ENCODE results near the gene NFAM1. TPM values are rescaled to one million over a fixed set of nuclear protein-coding genes. Genes with fewer than 3 reads are reported as not detected.

NFAM1 gene
- polyA plus RNA-seq, 1 donor, result 0.81 TPM

DNA sequence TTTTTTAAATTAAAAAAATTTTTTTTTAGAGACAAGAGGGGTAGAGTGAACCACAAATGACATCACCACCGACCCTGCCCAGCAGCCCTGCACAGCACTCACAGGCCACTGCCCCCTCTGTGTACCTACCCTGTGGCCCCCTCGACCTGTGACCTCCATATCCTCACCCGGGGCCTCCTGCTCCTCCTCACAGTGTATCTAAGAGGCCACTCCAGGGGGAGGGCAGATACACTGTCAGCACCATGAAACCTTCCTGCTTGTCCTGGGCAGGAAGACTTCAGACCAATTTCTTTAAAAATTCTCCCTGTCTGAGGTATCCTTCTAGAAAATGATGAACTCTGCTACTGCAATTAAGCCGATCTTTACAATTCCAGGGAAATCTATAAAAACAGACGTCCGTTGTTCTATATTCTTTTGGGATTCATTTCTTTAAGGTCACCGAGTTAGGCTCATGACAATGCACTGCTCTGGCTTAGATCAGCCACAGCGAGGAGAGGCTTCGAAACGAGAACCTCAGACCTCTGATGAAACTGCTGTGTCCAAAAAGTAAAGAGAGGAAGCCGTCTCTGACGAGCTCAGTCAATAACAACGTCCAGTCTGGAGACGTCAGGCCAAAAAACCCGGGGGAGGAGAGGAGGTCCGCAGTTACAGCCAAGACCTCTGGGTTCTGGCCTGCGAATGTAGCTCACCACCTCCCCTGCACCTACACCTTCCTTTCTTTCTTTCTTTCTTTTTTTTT lies 17.5 kb downstream of the NFAM1 start:
- DNase-seq, result no peak

DNA sequence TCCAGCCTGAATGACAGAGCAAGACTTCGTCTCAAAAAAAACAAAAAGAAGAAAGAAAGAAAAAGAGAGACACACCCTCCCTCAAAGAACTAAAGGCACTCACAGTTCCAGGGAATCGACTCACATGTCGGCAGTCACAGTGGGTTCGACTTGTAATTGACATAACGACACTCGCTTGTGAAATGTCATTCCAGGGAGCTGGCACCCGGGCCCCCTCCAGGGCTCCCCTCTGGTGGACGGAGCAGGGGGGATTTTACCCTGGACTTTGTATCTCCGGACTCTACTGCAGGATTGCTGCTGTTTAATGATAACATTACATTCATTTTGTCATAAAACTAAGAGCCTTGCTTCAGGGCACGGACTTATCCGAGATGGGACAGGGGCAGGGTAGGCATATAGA lies 18.2 kb downstream of the NFAM1 start:
- no peak for DNase-seq

DNA sequence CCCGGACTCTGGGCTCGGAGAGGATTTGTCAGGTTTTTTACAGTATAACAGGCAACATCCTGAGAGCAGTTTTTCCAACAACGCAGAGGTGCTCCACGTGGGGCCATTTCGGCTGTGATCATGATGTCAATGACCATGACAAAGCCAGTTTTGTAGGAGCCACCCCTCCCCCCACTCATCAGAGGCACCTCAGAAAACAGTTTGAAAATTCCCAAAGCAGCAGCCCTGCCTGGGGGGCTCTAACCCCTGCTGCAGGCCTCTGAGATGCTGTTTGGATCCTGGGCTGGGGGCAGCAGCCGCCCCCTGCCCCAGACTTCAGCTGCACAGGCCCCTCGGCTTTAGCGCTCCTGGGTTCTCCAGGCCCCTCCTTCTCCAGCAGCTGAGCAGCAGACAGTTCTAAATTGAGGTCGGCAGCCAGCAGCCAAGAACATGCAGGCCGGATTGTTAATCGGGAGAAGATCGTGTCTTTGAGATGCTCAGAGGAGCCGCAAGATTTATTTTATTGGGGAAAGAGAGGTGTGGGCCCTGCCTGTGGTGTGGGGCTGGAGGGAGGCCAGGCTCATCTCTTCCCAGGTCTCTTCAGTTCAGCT lies 19.4 kb downstream of the NFAM1 start:
- DNase-seq, result no peak

DNA sequence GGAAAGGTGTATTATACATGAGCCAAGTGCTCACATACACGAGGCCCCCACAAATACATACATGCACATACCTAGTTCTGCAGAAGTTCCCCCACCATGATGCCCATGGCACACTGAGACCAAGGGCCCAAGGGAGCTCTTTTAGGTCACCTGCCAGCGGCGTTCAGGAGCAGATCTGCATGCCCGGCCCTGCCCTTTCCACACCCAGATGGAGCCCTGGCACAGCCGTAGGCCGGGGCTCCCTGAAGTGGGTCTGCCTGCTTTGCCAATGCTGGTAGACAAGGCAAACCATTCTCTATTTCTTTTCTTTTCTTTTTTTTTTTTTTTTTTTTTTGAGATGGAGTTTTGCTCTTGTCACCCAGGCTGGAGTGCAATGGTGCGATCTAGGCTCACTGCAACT lies 21.5 kb downstream of the NFAM1 start:
- no peak for DNase-seq

DNA sequence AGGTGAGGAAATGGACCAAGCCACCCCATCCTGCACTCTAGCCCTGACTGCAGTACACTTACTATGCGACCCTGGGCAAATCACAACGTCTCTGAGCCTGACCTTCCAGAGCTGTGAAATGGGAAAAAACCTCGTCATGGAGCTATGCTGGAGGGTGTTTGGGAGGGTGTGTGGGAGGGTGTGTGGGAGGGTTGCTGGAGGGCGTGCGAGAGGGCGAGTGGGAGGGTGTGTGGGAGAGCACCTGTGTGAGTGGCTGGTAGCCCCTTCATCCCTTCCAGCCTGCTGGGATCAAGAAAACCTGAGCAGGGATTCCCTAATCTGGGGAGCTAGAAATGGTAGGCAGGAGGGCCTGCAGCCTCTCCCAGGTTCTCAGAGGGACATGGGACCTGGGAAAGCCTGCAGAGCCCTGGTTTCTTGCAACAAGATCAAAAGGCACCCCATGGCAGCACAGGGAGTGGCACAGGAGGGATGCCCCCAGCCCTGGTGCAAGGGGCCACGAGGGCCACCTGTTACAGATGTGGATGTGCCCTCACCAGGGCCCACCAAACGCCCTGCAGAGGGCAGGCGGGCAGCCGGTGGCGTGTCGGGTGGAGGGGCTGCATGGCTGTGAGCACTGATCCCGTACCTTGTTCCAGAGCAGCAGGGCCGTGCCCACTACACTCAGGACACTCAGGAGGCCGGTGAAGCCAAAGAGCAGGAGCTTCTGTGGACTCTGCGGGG lies 23.2 kb downstream of the NFAM1 start:
- no peak for DNase-seq

DNA sequence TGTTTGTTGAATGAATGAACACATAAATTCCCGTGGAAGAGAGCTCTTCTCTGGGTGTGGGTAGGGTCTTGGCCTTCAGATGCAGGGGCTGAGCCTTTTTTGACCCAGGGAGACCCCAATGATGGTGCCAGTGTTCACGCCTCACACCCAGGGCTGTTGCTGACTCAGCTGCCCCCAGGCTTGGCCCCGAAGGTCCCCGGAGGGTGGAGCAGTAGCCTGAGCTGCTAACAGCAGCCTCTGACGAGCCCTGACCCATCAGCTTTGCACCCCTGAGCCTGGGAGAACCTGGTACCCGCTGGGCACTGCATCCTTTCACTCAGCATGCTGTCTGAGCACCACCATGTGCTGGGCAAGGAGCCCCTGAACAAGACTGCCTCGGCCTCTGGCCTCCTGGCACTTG lies 23.9 kb downstream of the NFAM1 start:
- DNase-seq, result no peak

DNA sequence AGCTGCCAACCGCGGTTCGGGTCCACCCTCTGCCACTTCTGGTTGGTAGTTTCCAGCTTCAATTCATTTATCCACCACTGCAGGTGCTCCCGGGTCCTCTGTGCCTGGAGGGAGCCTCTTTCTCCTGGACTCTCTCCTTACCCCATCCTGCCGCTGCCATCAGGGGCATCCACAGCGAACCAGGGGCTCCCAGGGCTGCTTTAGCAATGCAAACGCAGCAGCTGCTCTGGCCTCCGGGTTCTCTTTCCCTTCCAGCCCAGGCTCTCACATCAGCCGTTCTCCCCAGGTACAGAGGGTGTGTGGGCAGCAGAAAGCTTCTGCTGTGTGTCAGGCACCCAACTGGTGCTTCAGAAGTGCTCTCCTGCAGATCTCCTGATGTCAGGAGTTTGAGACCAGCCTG lies 27.9 kb downstream of the NFAM1 start:
- DNase-seq, result no peak

DNA sequence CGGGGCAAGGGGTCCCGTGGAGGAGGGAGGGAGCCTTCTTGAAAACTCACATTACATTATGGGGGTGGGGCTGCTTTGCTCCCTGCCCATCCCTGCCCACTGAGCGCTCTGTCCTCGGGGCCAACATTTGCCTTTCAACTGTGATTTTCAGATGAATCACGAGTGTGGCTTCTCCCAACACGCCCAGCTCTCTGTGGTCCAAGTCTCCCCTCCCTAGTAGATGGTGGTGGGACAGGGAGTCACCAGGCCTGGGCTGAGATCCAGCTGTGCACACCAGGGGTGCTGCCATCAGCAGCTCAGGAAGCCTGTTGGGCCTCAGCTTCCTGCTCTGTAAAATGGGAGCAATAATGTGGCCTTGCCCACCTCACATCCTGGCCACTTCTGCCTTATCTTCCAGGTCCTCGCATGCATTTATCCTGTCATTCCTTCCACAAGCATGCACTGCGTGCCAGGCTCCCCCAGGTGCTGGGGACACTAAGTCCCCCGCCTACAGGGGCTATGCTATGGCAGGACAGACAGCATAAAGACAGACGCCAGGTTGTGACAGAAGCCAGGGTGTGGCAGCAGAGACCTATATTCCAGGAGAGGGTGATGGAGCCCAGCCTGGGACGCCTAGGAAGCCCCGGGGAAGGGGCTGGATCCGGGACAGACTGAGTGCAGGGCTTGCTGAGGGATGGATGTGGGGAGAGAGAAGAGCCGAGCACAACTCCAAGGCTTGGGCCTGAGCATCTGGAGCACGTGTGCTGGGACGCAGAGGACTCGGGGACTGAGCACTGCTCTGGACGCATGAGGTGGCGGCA lies 30.5 kb downstream of the NFAM1 start:
- no peak for DNase-seq

DNA sequence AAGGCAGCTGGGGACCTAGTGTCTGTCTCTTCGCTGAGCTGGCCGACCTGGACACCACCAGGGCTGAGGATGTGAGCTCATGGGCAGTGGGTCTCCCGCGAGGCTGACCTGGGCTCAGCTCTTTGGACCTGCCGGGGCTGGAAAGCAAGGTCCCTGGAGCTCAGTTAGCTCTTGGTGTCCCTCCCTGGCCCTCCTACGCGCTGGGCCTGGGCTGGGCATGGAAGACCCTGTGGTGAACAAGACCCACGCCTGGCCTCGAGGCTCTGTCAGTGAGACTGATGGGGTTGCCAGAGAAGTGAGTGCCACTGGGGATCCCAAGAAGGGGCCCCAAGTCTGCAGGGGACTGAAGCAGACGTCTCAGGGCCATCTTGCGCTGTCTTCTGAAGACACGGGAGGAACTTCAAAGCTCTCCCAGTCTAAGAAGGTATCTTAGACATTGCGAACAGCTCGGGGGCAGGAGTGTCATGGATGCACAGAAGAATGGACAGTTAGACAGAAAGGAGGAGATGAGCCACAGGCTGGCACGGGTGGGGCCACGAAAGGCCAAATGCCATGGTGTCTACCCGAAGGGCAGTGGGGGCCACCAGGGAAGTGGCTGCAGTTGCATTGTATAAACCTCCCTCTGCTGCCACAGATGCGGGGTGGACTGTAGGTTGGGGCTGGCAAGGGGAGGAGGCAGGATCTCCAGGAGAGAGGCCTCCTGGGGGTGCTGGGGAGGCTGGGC lies 31.2 kb downstream of the NFAM1 start:
- no peak for DNase-seq

DNA sequence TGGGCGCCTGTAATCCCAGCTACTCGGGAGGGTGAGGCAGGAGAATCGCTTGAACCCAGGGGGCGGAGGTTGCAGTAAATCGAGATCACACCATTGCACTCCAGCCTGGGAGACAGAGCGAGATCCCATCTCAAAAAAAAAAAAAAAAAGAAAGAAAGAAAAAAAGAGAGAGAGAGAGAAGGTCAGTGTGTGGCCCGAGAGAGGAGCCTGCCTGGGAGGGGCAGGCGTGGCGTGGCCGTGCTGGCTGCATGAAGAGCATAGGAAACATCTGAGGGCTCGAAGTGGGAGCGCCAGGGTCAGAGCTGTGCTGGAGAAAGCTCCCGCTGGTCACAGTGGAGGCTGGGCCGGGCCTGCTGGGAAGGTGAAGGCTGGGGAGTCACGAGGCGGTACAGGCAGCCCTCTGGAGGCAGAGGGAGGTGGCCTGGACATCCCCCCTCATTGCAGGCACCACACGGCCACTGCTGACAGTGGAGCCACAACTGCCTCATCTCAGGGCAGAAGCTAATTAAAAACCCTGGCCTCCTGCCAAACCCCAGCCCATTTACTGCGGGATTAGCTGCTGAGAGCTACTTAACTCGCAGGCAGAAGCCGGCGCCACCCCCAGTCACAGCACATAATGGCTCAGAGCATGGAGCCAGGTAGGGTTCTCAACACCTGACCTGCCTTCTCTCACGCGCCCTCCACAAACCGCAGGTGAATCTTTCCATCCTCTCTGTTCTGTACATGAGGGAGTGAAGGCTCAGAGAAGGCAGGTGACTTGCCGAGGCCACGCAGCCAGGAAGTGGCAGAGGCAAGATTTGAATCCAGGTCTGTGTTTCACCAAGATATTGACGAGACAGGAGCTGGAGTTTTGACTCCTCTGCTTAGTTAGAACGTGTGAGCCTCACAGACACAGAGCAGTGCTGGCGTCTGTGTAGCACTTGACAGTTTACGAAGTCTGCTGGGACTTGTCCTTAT lies 32.6 kb downstream of the NFAM1 start:
- DNase-seq, result no peak

DNA sequence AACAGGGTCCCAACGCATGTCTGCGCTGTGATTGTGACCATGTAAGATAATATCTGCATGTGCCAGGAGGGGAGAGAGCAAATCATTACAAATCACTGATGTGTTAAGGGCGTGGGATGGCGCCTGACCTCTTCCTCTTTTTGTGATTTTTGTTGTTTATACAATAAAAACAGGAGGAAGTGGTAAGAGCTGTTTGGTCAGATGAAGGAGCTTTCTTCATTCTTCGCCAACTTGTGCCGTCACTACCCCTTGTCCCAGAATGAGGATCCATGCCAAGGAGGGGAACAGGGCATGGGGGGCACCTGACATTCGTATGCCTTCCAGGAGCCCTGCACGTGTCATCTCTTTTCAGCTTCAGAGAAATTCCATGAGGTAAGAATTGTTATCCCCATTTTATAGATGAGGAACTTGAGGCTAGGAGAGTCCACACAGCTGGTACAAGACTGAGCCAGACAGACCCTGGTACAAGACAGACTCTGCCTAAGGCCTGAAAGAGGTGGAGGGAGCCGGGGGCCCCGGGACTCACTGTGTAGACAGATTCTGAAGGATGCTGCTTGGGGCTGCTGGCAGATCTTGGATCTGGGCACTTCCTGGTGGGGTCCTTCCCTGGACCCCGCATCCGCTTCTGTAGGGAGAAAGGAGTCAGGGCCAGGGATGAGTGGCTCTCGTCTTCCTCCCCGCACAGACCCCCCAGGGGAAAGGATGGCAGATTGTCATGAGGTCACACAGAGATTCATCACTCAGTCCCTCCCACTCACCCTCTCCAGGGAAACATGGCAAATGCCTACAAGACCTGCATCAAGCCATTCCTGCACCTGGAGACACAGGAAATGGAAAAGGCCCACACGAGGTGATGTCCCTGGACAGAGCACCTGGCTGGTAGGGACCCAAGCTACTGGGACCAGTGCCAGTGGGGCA lies 34.6 kb downstream of the NFAM1 start:
- DNase-seq, result no peak

DNA sequence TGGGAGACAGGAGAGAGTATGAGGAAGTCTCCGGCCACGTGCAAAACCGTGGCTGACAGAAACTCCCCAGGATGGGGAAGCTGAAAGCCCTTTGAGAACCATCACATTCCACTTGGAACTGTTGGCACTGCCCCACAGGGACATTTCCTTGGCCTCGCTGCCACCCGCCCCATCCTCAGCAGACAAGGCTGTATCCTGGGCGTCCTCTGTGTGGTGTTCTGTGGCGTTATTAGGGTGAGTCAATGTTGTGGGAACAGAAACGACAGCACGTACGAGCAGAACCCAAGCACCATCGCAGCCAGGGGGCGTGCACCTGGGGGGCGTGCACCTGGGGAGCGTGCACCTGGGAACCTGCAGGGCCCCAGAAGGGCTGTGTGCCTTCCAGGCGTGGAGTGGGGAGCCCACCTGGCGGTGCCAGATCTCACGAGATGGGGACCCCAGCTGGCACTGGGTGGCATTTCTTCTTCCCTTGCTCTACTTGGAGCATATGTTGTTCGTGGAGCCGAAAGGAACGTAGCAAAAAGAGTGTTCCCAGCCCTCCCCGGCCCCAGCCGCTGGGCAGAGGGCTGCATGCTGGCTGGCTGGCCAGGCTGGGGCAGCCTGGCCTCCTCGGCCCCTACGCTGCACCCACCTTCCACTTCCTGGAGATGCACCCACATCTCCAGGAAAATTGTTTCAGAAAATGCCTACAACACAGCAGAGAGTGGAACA lies 35.4 kb downstream of the NFAM1 start:
- no peak for DNase-seq

DNA sequence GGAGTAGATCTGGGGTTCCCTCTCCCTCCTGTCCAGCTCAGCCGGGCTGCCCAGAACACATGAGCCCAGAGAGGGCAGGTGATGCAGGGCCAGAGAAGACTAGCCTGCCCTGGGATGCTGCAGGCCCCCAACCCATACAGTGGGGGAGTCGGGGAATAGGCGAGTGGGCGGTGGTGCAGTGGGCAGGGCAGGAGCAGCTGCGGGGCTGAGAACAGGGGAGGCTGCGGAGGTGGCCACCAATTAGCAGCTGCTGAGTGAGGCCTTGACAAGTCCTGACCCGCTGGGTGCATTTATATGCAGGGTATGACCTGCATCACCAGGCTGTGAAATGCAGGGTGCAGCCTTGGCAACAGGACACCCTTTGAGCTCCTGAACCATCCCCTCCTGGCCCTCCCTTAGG lies 43.1 kb downstream of the NFAM1 start:
- DNase-seq, result no peak

DNA sequence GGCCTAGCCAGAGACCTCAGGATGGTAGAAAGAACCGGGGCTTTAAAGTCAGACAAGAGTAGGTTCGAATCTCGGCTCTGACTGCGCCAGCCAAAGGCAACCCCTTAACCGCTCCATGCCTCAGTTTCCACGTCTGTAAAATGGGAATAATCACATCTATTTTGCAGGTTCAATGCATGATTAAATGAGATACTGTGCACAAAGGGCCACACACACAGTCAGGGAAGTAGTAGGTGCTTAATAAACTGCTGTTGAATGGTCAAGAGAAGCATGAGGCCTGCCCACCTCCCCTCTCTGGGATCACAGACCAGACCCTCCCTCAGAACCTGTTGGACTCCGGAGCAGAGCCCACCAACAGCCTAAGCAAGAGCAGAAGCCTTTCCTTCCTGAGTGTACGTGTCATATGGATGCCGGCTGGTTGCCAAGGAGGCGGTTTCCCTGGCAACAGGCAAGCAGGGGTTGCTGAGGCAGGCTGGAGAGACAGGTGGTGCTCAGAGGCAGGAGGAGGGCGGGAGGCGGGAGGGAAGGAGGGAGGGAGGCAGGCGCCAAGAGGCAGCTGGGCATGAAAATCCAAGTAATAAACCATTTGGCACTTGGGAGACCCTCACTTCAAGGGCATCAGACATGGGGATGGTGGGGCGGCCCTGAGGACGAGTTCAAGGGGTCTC lies 43.9 kb downstream of the NFAM1 start:
- no peak for DNase-seq

DNA sequence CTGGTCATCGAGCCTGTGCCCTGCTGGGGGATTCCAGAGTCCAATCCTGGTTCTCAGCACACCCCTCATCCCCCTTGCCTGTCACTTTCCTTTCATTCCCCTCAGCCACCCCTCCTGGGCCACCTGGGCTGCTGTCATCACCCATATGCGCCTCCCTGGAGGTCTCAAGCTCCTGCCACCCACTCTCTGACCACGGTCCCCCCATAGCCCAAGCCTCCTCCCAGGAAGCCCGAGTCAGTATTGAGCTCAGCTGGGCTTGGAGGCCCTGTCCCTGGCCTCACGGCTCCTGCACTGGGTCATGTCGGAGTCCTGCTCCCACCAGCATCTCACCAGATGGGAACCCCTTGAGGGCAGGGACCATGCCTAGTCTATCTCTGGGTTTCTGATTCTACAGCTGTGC lies 44.6 kb downstream of the NFAM1 start:
- DNase-seq, result no peak

DNA sequence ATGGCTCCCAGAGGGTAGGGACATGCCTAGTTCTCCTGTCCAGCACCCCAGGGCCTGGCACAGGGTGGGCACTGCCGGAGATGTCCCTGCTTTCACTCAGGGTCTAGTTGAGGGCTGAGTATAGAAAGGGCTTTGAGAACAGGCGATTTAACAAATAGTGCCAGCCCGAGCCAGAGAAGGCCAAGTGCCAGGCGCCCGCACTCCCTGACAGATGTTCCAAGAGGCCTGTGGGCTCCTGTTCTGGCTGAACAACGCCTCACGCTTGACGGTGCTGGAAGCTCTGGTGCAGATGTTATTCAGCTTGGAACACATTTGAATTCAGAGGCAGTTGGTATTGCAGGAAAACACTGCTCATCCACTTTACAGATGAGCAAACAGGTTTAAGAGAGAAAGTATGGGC lies 46.5 kb downstream of the NFAM1 start:
- DNase-seq, result no peak

DNA sequence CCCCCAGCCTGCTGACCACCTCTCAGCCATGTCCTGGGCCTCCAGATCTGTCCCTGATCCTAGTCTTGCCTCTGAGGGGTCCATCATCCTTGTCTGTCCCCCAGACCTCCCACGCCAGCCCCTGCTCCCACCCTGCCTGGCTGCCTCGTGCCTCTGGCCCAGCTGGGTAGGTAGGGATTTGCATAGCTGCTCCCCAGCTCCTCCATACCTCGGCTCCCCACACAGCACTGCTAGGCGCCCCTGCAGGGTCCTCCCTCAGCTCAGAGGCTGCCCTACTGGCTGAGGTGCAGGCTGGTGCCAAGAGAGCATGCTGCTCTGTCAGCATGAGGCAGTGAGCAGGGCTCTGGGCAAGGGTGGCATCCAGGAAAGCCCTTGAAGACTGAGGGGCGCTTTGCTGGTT lies 47.7 kb downstream of the NFAM1 start:
- DNase-seq, result no peak

DNA sequence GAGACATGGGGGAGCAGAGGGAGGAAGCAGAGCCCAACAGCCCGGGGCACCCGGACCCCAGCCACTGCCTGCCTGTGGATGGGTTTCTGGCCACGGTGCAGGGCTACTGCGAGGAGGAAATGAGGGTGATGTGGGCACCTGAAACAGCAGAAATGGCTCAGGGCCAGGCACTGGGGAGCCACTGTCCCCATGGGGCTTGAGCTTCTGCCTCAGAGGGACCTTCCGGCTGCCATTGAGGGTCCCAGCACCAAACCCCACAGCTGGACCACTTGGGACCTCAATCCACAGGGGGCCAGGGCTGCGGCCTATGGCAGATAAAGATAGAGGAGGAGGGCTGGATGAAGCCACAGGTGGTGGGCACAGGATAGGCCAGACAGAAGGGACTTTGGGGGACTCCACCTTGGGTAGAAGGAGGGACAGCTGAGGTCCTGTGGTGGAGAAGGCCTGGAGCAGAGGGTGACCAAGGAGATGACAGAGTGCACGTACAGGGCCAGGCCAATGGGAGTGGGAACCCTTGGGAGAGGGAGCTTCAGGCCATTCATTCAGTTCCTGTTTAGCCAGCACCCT lies 48.3 kb downstream of the NFAM1 start:
- no peak for DNase-seq
